Gastroesophageal sphincter (tissue), 3 donors: Measurements from ENCODE around the gene NPAS1.

Experiments
- CTCF ChIP-seq, 4 experiments: fragments of 200-600 bp in 2 of 4; fragments of 450-650 bp in 2 of 4; sonication (generic) in 1 of 4; IDR thresholded peaks; one replicate each; pipeline ENCODE4 v1.5.1; 2017 to 2019; ENCODE audit warnings: antibody characterized with exemption in 4 of 4, mild to moderate bottlenecking in 2 of 4, moderate library complexity in 2 of 4
- POLR2A ChIP-seq, 2 donors: fragments of 450-650 bp; IDR thresholded peaks; one replicate each; pipeline ENCODE4 v1.6.1; 2017; ENCODE audit warnings: antibody characterized with exemption in 2 of 2, mild to moderate bottlenecking in 2 of 2, moderate library complexity in 1 of 2
- POLR2AphosphoS5 ChIP-seq: sonication (generic); formaldehyde crosslinking; IDR thresholded peaks from one replicate; pipeline ENCODE4 v1.6.1; 2017; ENCODE audit warnings: antibody characterized with exemption

- TF ChIP-seq POLR2AphosphoS5 (no peak), POLR2A (IDR thresholded peaks at IDR 0.05) (no peak), CTCF (IDR thresholded peaks at IDR 0.05) (no peak)
Observed at GRCh38 chr19:47075941-47076340, 56.3 kb downstream of the NPAS1 start.
